A549 (cell line): Measurements from ENCODE around the gene PEPD.

ENCODE experiments used
- JUNB ChIP-seq: fragments of >200 bp; sonication (Bioruptor Twin); formaldehyde crosslinking; IDR thresholded peaks from 2 replicates; pipeline ENCODE4 v1.6.1; 2016
- KDM5A ChIP-seq: fragments of 200-600 bp; sonication (generic); IDR thresholded peaks from 2 replicates; pipeline ENCODE4 v1.6.1; 2016; ENCODE audit warnings: antibody characterized with exemption, mild to moderate bottlenecking
- MAFK ChIP-seq: fragments of 450-650 bp; IDR thresholded peaks from 2 replicates; pipeline ENCODE4 v1.6.1; 2014; ENCODE audit not compliant: partially characterized antibody
- POLR2A ChIP-seq: IDR thresholded peaks from 2 replicates; pipeline ENCODE4 v1.6.1; 2012; ENCODE audit warnings: mild to moderate bottlenecking, low read length
- POLR2AphosphoS2 ChIP-seq: conservative IDR thresholded peaks from 2 replicates; pipeline ENCODE4 v1.6.1; 2012; ENCODE audit warnings: low read length, improper control_type of control experiment, inconsistent platforms
- TF ChIP-seq, protein P1 (sequence below): fragments of >200 bp; sonication (Bioruptor Twin); formaldehyde crosslinking; IDR thresholded peaks from 3 replicates; pipeline ENCODE4 v1.5.1; 2016
- TF ChIP-seq, protein P2 (sequence below): fragments of 250-450 bp; sonication (Bioruptor Pico); IDR thresholded peaks from 2 replicates; pipeline ENCODE4 v1.5.0; 2020; ENCODE audit warnings: low read depth, mild to moderate bottlenecking, moderate library complexity
- TF ChIP-seq, protein P3 (sequence below): fragments of 200-600 bp; sonication (generic); IDR thresholded peaks from 2 replicates; pipeline ENCODE4 v1.6.1; 2016; ENCODE audit warnings: antibody characterized with exemption, mild to moderate bottlenecking, moderate library complexity

DNA sequence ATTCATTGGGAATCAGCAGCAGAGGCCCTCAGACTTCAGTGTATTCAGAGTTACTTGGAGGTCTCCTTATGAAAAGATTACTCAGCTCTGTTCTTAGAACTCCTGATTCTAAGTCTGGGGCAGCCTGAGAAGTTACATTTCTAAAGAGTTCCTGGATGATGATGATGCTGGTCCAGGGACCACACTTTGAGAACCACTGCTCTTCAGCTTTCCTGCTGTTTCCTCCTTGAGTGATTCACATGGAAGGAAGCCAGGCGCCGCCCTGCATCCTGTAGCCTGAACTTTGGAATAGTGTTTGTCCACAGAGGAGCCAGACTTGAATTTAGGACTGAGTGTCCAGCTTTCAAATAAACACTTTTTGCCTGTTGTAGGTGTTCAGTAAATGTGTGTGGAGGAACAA is 145.2 kb downstream of the PEPD start:
- no peak for TF ChIP-seq POLR2A
- no peak for TF ChIP-seq JUNB
- TF ChIP-seq MAFK: no peak
- TF ChIP-seq, protein P1, sequence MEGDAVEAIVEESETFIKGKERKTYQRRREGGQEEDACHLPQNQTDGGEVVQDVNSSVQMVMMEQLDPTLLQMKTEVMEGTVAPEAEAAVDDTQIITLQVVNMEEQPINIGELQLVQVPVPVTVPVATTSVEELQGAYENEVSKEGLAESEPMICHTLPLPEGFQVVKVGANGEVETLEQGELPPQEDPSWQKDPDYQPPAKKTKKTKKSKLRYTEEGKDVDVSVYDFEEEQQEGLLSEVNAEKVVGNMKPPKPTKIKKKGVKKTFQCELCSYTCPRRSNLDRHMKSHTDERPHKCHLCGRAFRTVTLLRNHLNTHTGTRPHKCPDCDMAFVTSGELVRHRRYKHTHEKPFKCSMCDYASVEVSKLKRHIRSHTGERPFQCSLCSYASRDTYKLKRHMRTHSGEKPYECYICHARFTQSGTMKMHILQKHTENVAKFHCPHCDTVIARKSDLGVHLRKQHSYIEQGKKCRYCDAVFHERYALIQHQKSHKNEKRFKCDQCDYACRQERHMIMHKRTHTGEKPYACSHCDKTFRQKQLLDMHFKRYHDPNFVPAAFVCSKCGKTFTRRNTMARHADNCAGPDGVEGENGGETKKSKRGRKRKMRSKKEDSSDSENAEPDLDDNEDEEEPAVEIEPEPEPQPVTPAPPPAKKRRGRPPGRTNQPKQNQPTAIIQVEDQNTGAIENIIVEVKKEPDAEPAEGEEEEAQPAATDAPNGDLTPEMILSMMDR: no peak
- TF ChIP-seq, protein P2, sequence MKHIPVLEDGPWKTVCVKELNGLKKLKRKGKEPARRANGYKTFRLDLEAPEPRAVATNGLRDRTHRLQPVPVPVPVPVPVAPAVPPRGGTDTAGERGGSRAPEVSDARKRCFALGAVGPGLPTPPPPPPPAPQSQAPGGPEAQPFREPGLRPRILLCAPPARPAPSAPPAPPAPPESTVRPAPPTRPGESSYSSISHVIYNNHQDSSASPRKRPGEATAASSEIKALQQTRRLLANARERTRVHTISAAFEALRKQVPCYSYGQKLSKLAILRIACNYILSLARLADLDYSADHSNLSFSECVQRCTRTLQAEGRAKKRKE (CRISPR knock-in tag): no peak
- TF ChIP-seq KDM5A: no peak
- TF ChIP-seq POLR2AphosphoS2: no peak
- TF ChIP-seq, protein P3, sequence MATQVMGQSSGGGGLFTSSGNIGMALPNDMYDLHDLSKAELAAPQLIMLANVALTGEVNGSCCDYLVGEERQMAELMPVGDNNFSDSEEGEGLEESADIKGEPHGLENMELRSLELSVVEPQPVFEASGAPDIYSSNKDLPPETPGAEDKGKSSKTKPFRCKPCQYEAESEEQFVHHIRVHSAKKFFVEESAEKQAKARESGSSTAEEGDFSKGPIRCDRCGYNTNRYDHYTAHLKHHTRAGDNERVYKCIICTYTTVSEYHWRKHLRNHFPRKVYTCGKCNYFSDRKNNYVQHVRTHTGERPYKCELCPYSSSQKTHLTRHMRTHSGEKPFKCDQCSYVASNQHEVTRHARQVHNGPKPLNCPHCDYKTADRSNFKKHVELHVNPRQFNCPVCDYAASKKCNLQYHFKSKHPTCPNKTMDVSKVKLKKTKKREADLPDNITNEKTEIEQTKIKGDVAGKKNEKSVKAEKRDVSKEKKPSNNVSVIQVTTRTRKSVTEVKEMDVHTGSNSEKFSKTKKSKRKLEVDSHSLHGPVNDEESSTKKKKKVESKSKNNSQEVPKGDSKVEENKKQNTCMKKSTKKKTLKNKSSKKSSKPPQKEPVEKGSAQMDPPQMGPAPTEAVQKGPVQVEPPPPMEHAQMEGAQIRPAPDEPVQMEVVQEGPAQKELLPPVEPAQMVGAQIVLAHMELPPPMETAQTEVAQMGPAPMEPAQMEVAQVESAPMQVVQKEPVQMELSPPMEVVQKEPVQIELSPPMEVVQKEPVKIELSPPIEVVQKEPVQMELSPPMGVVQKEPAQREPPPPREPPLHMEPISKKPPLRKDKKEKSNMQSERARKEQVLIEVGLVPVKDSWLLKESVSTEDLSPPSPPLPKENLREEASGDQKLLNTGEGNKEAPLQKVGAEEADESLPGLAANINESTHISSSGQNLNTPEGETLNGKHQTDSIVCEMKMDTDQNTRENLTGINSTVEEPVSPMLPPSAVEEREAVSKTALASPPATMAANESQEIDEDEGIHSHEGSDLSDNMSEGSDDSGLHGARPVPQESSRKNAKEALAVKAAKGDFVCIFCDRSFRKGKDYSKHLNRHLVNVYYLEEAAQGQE: no peak
